ENCODE results near the gene FBF1.

- no peak for TF ChIP-seq CTCF (tag by site-specific recombination; IDR thresholded peaks at IDR 0.05)
- TF ChIP-seq GLI4 (tag by site-specific recombination; IDR thresholded peaks at IDR 0.05), result no peak
- no peak for TF ChIP-seq ZNF10 (tag by site-specific recombination; IDR thresholded peaks at IDR 0.05)
- TF ChIP-seq ZNF174 (tag by site-specific recombination; IDR thresholded peaks at IDR 0.05), result no peak
- TF ChIP-seq REST (tag by site-specific recombination; IDR thresholded peaks at IDR 0.05), result no peak
- TF ChIP-seq ZSCAN16 (tag by site-specific recombination; IDR thresholded peaks at IDR 0.05), result no peak
- no peak for TF ChIP-seq PRDM4 (tag by site-specific recombination; IDR thresholded peaks at IDR 0.05)
- TF ChIP-seq REPIN1 (tag by site-specific recombination; IDR thresholded peaks at IDR 0.05; ENCODE audit: low read depth), result no peak
- TF ChIP-seq ATF2 (tag by site-specific recombination; IDR thresholded peaks at IDR 0.05; ENCODE audit: low read depth), result no peak
- no peak for TF ChIP-seq ZNF24 (tag by site-specific recombination; IDR thresholded peaks at IDR 0.05)
- no peak for TF ChIP-seq TSHZ1 (tag by site-specific recombination; IDR thresholded peaks at IDR 0.05; ENCODE audit: borderline replicate concordance)
Observed at GRCh38 chr17:75878174-75878998, 62.5 kb downstream of the FBF1 start, which contains the start of gene TRIM47.

Data from HEK293 (cell line).